Uterus (tissue), 4 donors: ENCODE data around the gene CAPN9. TPM values are rescaled to one million over a fixed set of nuclear protein-coding genes. Genes with fewer than 3 reads are reported as not detected.

Experiments
- DNase-seq, 2 donors: peaks; one replicate each; pipeline ENCODE4 v3.0.0-alpha.2; 2019 to 2020
- H3K27ac ChIP-seq, 2 donors: fragments of 200-600 bp; sonication (generic); 1 replicate in 1 of 2; 2 replicates in 1 of 2; pipeline ENCODE4 v1.5.1; 2016 to 2018
- H3K27me3 ChIP-seq, 2 donors: fragments of 200-600 bp; sonication (generic); one replicate each; pipeline ENCODE4 v1.5.1; 2018 to 2019; ENCODE audit warnings: control low read depth in 1 of 2
- H3K36me3 ChIP-seq, 2 donors: fragments of 200-600 bp; sonication (generic); one replicate each; pipeline ENCODE4 v1.5.1; 2019; ENCODE audit warnings: control low read depth in 1 of 2
- H3K4me1 ChIP-seq, 2 donors: fragments of 200-600 bp; sonication (generic); one replicate each; pipeline ENCODE4 v1.5.1; 2018 to 2019; ENCODE audit warnings: control low read depth in 1 of 2
- H3K4me3 ChIP-seq, 2 donors: fragments of 200-600 bp; sonication (generic); 1 replicate in 1 of 2; 2 replicates in 1 of 2; pipeline ENCODE4 v1.5.1; 2018 to 2019; ENCODE audit warnings: mild to moderate bottlenecking in 1 of 2
- H3K9me3 ChIP-seq, 2 donors: fragments of 200-600 bp; sonication (generic); one replicate each; pipeline ENCODE4 v1.5.1; 2019; ENCODE audit warnings: control low read depth in 1 of 2
- POLR2A ChIP-seq, 2 donors: fragments of 450-650 bp; IDR thresholded peaks; one replicate each; pipeline ENCODE4 v1.6.1; 2016; ENCODE audit warnings: antibody characterized with exemption in 2 of 2, mild to moderate bottlenecking in 1 of 2, moderate library complexity in 1 of 2
- intact Hi-C: fragments of 100-400 bp; cut with DNase I; formaldehyde crosslinking; loops from one replicate; pipeline ENCODE4 v1.15.1; 2023; ENCODE audit warnings: low total_unique reads
- total RNA-seq, 4 donors: library from RNA; depleted of rRNA in 3 of 4; stranded (reverse); fragments of >200 nt in 3 of 4; gene quantifications; one replicate each; pipeline versions ENCODE4 v1.1.0 to v1.2.4, GENCODE V29; 2014 to 2023
- TF ChIP-seq, protein P1 (sequence below), 4 experiments: fragments of 200-600 bp in 2 of 4; fragments of 450-650 bp in 2 of 4; sonication (generic) in 2 of 4; IDR thresholded peaks; one replicate each; pipeline ENCODE4 v1.5.1; 2016 to 2019; ENCODE audit warnings: antibody characterized with exemption in 4 of 4, mild to moderate bottlenecking in 2 of 4, moderate library complexity in 1 of 4
- donor health status: DM: yes; HTN: yes; CAD: no.

CAPN9 gene
- total RNA-seq, 4 donors from 2014 or later = 0.41 TPM; not detected in 3

DNA sequence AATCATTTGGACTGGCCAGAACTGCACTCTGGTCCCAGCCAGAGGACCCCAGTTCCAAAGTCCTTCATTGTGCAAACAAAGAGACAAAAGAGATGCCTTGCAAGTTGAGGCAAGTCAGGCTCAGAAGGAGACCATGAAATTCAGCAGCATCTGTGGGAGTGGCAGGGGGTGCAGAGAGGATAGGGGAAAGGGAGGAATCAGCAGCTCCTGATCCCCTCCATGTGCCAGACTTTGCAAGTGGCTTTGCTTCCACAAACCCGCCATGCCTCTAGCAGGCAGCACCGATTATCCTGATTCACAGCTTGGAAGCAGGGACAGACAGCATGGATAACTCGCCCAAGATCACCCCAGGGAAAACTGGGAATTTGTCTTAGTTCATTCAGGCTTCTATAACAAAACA, 2.1 kb upstream of the CAPN9 start:
- no peak overlapping the region for H3K27ac ChIP-seq
- intact Hi-C loops = no loop called here
- TF ChIP-seq POLR2A (IDR thresholded peaks at IDR 0.05) = no peak
- TF ChIP-seq, protein P1, sequence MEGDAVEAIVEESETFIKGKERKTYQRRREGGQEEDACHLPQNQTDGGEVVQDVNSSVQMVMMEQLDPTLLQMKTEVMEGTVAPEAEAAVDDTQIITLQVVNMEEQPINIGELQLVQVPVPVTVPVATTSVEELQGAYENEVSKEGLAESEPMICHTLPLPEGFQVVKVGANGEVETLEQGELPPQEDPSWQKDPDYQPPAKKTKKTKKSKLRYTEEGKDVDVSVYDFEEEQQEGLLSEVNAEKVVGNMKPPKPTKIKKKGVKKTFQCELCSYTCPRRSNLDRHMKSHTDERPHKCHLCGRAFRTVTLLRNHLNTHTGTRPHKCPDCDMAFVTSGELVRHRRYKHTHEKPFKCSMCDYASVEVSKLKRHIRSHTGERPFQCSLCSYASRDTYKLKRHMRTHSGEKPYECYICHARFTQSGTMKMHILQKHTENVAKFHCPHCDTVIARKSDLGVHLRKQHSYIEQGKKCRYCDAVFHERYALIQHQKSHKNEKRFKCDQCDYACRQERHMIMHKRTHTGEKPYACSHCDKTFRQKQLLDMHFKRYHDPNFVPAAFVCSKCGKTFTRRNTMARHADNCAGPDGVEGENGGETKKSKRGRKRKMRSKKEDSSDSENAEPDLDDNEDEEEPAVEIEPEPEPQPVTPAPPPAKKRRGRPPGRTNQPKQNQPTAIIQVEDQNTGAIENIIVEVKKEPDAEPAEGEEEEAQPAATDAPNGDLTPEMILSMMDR (IDR thresholded peaks at IDR 0.05) = no peak

DNA sequence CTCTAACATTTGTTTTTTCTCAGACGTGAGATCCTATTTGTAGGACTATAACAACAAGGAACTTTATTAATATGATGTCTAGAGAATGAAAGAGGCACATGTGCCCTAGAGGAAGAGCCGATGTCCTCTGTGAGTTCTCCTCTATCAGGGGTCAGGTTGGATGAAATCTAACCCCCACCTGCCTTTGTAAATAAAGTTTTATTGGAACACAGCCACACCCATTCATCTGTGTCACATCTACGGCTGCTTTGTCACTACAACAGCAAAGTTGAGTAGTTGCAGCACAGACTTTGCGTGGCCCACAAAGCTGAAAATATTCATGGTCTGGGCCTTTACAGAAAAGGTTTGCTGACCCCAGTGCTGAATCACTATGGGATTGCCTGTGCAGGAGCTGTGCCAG, 571 bp upstream of the CAPN9 start:
- TF ChIP-seq, protein P1 (IDR thresholded peaks at IDR 0.05) = no peak
- no peak for TF ChIP-seq POLR2A (IDR thresholded peaks at IDR 0.05)
- no peak overlapping the region for H3K27ac ChIP-seq
- H3K4me3 ChIP-seq = no peak overlapping the region
- H3K36me3 ChIP-seq = no peaks in the 10 kb centered on the region
- H3K27me3 ChIP-seq = no peaks in the 10 kb centered on the region
- no peaks in the 10 kb centered on the region for H3K4me1 ChIP-seq
- DNase-seq = no peak
- H3K9me3 ChIP-seq = no peaks in the 10 kb centered on the region
- intact Hi-C loops = no loop called here

More for the DNA sequence above, 2.1 kb upstream of the CAPN9 start:
- no peaks in the 10 kb centered on the region for H3K9me3 ChIP-seq
- no peaks in the 10 kb centered on the region for H3K36me3 ChIP-seq
- H3K27me3 ChIP-seq = no peaks in the 10 kb centered on the region
- DNase-seq = no peak
- no peaks in the 10 kb centered on the region for H3K4me1 ChIP-seq
- no peak overlapping the region for H3K4me3 ChIP-seq

DNA sequence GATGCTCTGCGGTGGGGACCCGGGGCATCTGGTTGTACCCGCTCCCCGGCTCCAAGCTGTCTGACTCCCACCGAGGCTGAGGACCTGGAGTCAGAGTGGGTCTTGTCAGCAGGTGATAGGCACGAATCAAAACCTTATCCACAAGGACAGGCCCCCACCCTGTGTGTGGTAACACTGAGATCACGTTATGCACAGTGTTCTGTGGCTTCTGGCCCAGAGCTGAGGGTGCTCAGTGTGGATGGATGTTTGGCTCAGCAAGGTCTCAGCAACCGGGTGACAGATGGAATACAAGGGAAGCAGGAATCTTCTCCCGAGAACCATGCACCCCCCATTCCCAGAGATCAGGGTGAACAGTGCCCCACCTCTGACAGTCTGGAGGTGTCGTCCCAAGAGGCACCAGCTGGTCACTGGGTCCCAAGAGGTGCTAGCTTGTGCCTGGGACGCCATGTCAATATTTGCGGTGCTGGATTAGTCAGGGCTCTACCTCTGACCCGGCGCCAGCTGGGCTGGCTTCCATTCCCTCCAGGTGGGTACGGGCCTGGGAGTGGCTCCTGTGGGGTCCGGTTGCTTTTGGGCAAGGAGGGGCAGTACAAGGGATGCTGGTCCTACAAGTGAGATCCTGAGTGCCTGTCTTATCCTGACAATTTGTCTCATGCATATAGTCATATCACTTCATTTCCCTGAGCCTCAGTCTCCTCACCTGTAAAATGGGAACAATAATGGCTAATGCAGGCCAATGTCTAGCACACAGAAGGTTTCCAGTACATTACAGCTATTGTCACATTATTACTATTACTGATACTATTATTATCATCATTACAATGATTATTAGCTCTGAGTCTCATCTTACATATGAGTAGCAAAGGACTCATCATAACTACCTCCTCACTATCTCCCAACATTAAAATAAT, 957 bp downstream of the CAPN9 start:
- H3K4me3 ChIP-seq = no peak overlapping the region
- no peak for DNase-seq
- no peaks in the 10 kb centered on the region for H3K9me3 ChIP-seq
- no peaks in the 10 kb centered on the region for H3K4me1 ChIP-seq
- intact Hi-C loops = no loop called here
- H3K27ac ChIP-seq = no peak overlapping the region
- no peaks in the 10 kb centered on the region for H3K27me3 ChIP-seq
- no peak for TF ChIP-seq POLR2A (IDR thresholded peaks at IDR 0.05)
- TF ChIP-seq, protein P1 (IDR thresholded peaks at IDR 0.05) = no peak
- H3K36me3 ChIP-seq = no peaks in the 10 kb centered on the region

DNA sequence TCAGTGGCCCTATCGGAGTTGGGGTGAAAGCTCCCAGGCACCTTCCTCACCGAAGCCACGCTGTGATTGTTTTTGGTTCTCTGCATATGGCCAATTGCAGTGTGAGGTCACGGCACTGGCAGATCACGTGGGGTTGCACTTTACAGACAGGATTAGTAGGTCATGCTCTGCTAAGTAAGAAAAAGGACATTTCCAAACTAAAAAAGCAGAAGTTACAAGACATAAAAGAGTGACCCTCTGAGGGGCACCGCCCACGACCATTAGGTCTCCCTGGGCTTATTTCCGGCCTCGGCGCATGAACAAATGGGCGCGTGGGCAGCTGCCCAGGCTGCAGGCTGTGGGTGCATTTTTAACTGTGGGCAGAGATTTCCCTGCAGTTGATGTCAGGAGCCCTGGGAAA, 2.0 kb downstream of the CAPN9 start:
- no peaks in the 10 kb centered on the region for H3K9me3 ChIP-seq
- no peaks in the 10 kb centered on the region for H3K27me3 ChIP-seq
- H3K4me3 ChIP-seq = no peak overlapping the region
- no peak overlapping the region for H3K27ac ChIP-seq
- no peak for DNase-seq
- intact Hi-C loops = no loop called here
- no peaks in the 10 kb centered on the region for H3K4me1 ChIP-seq
- TF ChIP-seq POLR2A (IDR thresholded peaks at IDR 0.05) = no peak
- TF ChIP-seq, protein P1 (IDR thresholded peaks at IDR 0.05) = no peak
- H3K36me3 ChIP-seq = no peaks in the 10 kb centered on the region

DNA sequence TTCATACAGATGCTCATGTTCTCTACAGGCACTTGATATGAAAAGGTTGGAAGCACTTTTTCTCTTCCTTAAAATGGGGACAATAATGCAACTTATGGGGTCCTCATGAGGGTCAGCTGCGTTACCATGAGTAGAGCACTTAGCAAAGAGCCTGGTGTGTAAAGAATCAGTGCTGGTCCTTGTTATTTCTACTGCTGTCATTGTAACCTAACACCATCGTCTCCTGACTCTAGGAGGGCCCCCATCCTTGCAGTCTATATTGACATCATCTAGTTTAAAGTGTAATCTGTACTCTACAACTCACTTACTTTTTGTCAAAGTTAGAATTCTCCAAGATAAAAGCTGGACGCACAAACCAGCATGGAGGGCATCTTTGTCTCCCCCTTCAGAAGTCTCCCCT, 2.4 kb downstream of the CAPN9 start:
- Histone ChIP-seq H3K4me3 (no peak overlapping the region), H3K9me3 (no peaks in the 10 kb centered on the region), H3K4me1 (no peaks in the 10 kb centered on the region), H3K27me3 (no peaks in the 10 kb centered on the region), H3K36me3 (no peaks in the 10 kb centered on the region), H3K27ac (no peak overlapping the region)
- intact Hi-C loops = no loop called here
- DNase-seq = no peak
- TF ChIP-seq POLR2A (IDR thresholded peaks at IDR 0.05) = no peak
- TF ChIP-seq, protein P1 (IDR thresholded peaks at IDR 0.05) = no peak
